Endothelial cell of umbilical vein (primary cell): ENCODE measurements around the gene NINJ2. TPM values are rescaled to one million over a fixed set of nuclear protein-coding genes. Genes with fewer than 3 reads are reported as not detected.

ENCODE experiments used
- BruUV-seq: library from RNA; stranded (reverse); fragments of 400-500 nt; replicated peaks from 2 replicates; lab custom pipeline; 2021; lab: Mats Ljungman, UMichigan
- CTCF ChIA-PET: fragments of 300-600, 350-600 bp; sonication (Branson Sonifier 250); formaldehyde crosslinking; loops from one replicate; lab custom pipeline; 2021; ENCODE audit warnings: antibody characterized with exemption, inconsistent platforms; lab: Charles Lee
- POLR2A ChIA-PET: fragments of 300-600, 350-600 bp; sonication (Branson Sonifier 250); formaldehyde crosslinking; loops from one replicate; lab custom pipeline; 2021; ENCODE audit warnings: antibody characterized with exemption, inconsistent platforms; lab: Charles Lee
- DNase-seq: peaks from one replicate; pipeline ENCODE4 v3.0.0-alpha.2; 2011; ENCODE audit warnings: low read depth, low spot score
- FAIRE-seq: peaks from 2 replicates; lab custom pipeline; 2011; peaks lifted over from hg19 to GRCh38; lab: Jason Lieb, UNC
- H2AFZ ChIP-seq: 2 replicates; pipeline ENCODE4 v1.6.0; 2012; ENCODE audit warnings: low read depth, low read length, control low read depth, inconsistent platforms
- H3K27ac ChIP-seq: 2 replicates; pipeline ENCODE4 v1.5.1; 2011; ENCODE audit warnings: low read depth, mild to moderate bottlenecking, control low read depth, low read length, moderate library complexity; ENCODE audit not compliant: insufficient read depth
- H3K27me3 ChIP-seq, 2 experiments: 2 replicates each; pipeline versions ENCODE4 v1.6.0 to v1.6.1; 2011; ENCODE audit warnings: low read length in 2 of 2, mixed read lengths in 1 of 2; ENCODE audit not compliant: control insufficient read depth in 2 of 2, insufficient read depth in 2 of 2
- H3K36me3 ChIP-seq, 2 experiments: 2 replicates in 1 of 2; 3 replicates in 1 of 2; pipeline ENCODE4 v1.5.1; 2011; ENCODE audit warnings: low read length in 2 of 2, mild to moderate bottlenecking in 1 of 2, moderate library complexity in 1 of 2; ENCODE audit not compliant: control insufficient read depth in 2 of 2, insufficient read depth in 2 of 2; ENCODE audit errors: extremely low read depth in 1 of 2
- H3K4me1 ChIP-seq: 3 replicates; pipeline ENCODE4 v1.5.1; 2011; ENCODE audit warnings: mild to moderate bottlenecking, low read length; ENCODE audit not compliant: control insufficient read depth, insufficient read depth; ENCODE audit errors: extremely low read depth
- H3K4me2 ChIP-seq: 2 replicates; pipeline ENCODE4 v1.6.1; 2011; ENCODE audit warnings: low read length, control low read depth, mixed read lengths; ENCODE audit not compliant: insufficient read depth
- H3K4me3 ChIP-seq, 3 experiments: fragments of 200-600 bp in 1 of 3; sonication (generic), shearing (Covaris generic) in 1 of 3; replicated peaks in 1 of 3; 2 replicates each; pipeline ENCODE4 v1.5.1; 2011 to 2016; ENCODE audit warnings: control low read depth in 3 of 3, low read length in 3 of 3, mild to moderate bottlenecking in 2 of 3, inconsistent platforms in 1 of 3, low read depth in 1 of 3, moderate library complexity in 1 of 3; ENCODE audit not compliant: insufficient read depth in 1 of 3
- H3K79me2 ChIP-seq: 2 replicates; pipeline ENCODE4 v1.6.0; 2012; ENCODE audit warnings: low read length, inconsistent platforms; ENCODE audit not compliant: control insufficient read depth, insufficient read depth
- H3K9ac ChIP-seq: replicated peaks from 2 replicates; pipeline ENCODE3; 2011; ENCODE audit warnings: low read length, control low read depth; ENCODE audit not compliant: insufficient read depth; ENCODE audit errors: extremely low read depth
- H3K9me1 ChIP-seq: replicated peaks from 3 replicates; pipeline ENCODE4 v1.6.0; 2011; ENCODE audit warnings: mild to moderate bottlenecking, low read length; ENCODE audit not compliant: control insufficient read depth, insufficient read depth; ENCODE audit errors: extremely low read depth
- H3K9me3 ChIP-seq: replicated peaks from 2 replicates; pipeline ENCODE4 v1.5.1; 2012; ENCODE audit warnings: low read length, inconsistent platforms; ENCODE audit not compliant: control insufficient read depth, insufficient read depth
- H4K20me1 ChIP-seq: replicated peaks from 2 replicates; pipeline ENCODE3; 2011; ENCODE audit warnings: mild to moderate bottlenecking, low read length; ENCODE audit not compliant: control insufficient read depth, insufficient read depth; ENCODE audit errors: extremely low read depth
- EZH2 ChIP-seq: IDR thresholded peaks from 2 replicates; pipeline ENCODE4 v1.6.1; 2012; ENCODE audit warnings: borderline replicate concordance, low read depth, mild to moderate bottlenecking, moderate library complexity, low read length, inconsistent platforms; ENCODE audit not compliant: severe bottlenecking
- FOS ChIP-seq: IDR thresholded peaks from 2 replicates; pipeline ENCODE4 v1.6.1; 2011; ENCODE audit warnings: mild to moderate bottlenecking, low read length, moderate library complexity, borderline replicate concordance; ENCODE audit not compliant: insufficient read depth
- GATA2 ChIP-seq: IDR thresholded peaks from 2 replicates; pipeline ENCODE4 v1.7.0; 2011; ENCODE audit warnings: low read depth, mild to moderate bottlenecking, moderate library complexity, mixed read lengths, low read length; ENCODE audit not compliant: insufficient read length, insufficient read depth
- JUN ChIP-seq: IDR thresholded peaks from 2 replicates; pipeline ENCODE4 v1.6.1; 2011; ENCODE audit warnings: borderline replicate concordance, low read depth; ENCODE audit not compliant: insufficient read length, insufficient read depth
- MAX ChIP-seq: IDR thresholded peaks from 2 replicates; pipeline ENCODE4 v1.6.1; 2011; ENCODE audit not compliant: insufficient read depth, insufficient read length
- POLR2A ChIP-seq: IDR thresholded peaks from 2 replicates; pipeline ENCODE4 v1.6.1; 2012; ENCODE audit warnings: low read depth, mild to moderate bottlenecking, control low read depth, low read length
- POLR2AphosphoS5 ChIP-seq: IDR thresholded peaks from 2 replicates; pipeline ENCODE4 v1.6.1; 2012; ENCODE audit warnings: low read depth, mild to moderate bottlenecking, control low read depth, low read length, moderate library complexity; ENCODE audit not compliant: insufficient read depth
- dilution Hi-C: fragments of 300-500 bp; cut with MboI; formaldehyde crosslinking; loops from one replicate; pipeline ENCODE4 v1.15.0; 2019; ENCODE audit warnings: low sequenced_read_pairs; ENCODE audit not compliant: extremely low pct_ligation_motif_present
- intact Hi-C: fragments of 100-400 bp; cut with micrococcal nuclease; formaldehyde crosslinking; loops from one replicate; pipeline ENCODE4 v1.10.0; 2022
- polyA plus RNA-seq, 4 experiments: library from polyadenylated mRNA; depleted of rRNA in 3 of 4; stranded (reverse) in 3 of 4; unstranded in 1 of 4; fragments of >200 nt; gene quantifications; 2 replicates each; pipeline versions ENCODE4 v1.2.1 to v1.2.3, GENCODE V29; 2011 to 2012; ENCODE audit warnings: missing spikeins in 1 of 4
- total RNA-seq: library from RNA; stranded (reverse); gene quantifications from 2 replicates; pipeline ENCODE4 v1.2.3, GENCODE V29; 2021
- TF ChIP-seq, protein P1 (sequence below), 2 donors: IDR thresholded peaks; 1 replicate in 1 of 2; 2 replicates in 1 of 2; pipeline ENCODE4 v1.5.1; 2011; ENCODE audit warnings: low read length in 2 of 2, mild to moderate bottlenecking in 2 of 2, moderate library complexity in 2 of 2, control low read depth in 1 of 2, inconsistent platforms in 1 of 2, low read depth in 1 of 2; ENCODE audit not compliant: insufficient read depth in 1 of 2; ENCODE audit errors: extremely low read depth in 1 of 2

NINJ2 gene
- total and polyA plus RNA-seq, 2 donors (not counting 3 experiments of a cell fraction or from before 2014, with no cell fraction given), result 0.75 to 4.4 TPM

DNA sequence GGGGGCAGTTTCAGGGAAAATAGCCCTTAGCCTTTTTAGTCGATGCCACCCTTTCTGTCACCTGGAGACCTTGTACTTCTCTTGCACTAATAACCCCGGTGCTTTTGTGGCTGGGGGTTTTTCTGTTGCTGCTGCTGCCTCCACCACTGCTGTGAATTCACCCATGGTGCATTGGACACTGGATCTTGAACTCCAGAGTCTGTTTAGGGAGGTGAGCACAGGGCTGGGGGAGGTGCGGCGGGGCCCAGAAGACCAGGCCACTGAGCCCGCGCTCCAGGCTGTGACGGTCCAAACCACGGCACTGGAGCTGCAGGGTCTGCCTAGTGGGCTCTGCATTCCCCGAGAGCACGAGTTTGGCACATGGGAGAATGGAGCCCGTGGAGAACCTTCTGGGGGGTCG is 100.6 kb downstream of the NINJ2 start:
- POLR2A ChIA-PET, result no interaction called here
- intact Hi-C loops (no loop called here), dilution Hi-C loops (no loop called here)
- Histone ChIP-seq H3K27me3 (peaks cover 3 to 11% of the 10 kb centered on the region in 2 experiments), H2AFZ (no peak overlapping the region), H3K9me3 (no peaks in the 10 kb centered on the region), H4K20me1 (no peaks in the 10 kb centered on the region), H3K9ac (no peak overlapping the region), H3K36me3 (no peaks in the 10 kb centered on the region), H3K9me1 (no peaks in the 10 kb centered on the region), H3K27ac (no peak overlapping the region), H3K79me2 (no peaks in the 10 kb centered on the region), H3K4me2 (no peak overlapping the region), H3K4me3 (no peak overlapping the region), H3K4me1 (no peaks in the 10 kb centered on the region)
- CTCF ChIA-PET, result interaction anchor here (0.9 kb wide), 1 partner anchor 120 kb away, joined by 4 read pairs; no protein-coding TSS in a partner anchor
- no TSS peak for BruUV-seq
- TF ChIP-seq EZH2 (no peak), POLR2A (no peak), MAX (no peak), GATA2 (no peak), FOS (no peak), JUN (no peak), POLR2AphosphoS5 (no peak)
- TF ChIP-seq, protein P1, sequence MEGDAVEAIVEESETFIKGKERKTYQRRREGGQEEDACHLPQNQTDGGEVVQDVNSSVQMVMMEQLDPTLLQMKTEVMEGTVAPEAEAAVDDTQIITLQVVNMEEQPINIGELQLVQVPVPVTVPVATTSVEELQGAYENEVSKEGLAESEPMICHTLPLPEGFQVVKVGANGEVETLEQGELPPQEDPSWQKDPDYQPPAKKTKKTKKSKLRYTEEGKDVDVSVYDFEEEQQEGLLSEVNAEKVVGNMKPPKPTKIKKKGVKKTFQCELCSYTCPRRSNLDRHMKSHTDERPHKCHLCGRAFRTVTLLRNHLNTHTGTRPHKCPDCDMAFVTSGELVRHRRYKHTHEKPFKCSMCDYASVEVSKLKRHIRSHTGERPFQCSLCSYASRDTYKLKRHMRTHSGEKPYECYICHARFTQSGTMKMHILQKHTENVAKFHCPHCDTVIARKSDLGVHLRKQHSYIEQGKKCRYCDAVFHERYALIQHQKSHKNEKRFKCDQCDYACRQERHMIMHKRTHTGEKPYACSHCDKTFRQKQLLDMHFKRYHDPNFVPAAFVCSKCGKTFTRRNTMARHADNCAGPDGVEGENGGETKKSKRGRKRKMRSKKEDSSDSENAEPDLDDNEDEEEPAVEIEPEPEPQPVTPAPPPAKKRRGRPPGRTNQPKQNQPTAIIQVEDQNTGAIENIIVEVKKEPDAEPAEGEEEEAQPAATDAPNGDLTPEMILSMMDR (IDR thresholded peaks at IDR 0.05; ENCODE audit: extremely low read depth in 1 of 2, insufficient read depth in 1 of 2, low read depth in 1 of 2, low read length in 2 of 2), result no peak
- DNase-seq (no peak), FAIRE-seq (no peak)
